ENCODE measurements around the gene HERPUD1.
"Not testable (repeated sequence)": the region's sequence is repeated elsewhere in the genome, so short reads cannot be mapped to it uniquely, and the experiment has no call there.

Gene HERPUD1

GRCh38 chr16:56911771-56912571 lies 20.0 kb upstream of the HERPUD1 start:
- DNase-seq = no peak

- no peak for DNase-seq
These were observed 18.9 kb upstream of the HERPUD1 start for GRCh38 chr16:56912746-56913708.

- no peak for DNase-seq
These were observed 17.0 kb upstream of the HERPUD1 start for GRCh38 chr16:56914896-56915295.

- DNase-seq = no peak
These were observed 16.4 kb upstream of the HERPUD1 start for GRCh38 chr16:56915336-56916119.

DNA sequence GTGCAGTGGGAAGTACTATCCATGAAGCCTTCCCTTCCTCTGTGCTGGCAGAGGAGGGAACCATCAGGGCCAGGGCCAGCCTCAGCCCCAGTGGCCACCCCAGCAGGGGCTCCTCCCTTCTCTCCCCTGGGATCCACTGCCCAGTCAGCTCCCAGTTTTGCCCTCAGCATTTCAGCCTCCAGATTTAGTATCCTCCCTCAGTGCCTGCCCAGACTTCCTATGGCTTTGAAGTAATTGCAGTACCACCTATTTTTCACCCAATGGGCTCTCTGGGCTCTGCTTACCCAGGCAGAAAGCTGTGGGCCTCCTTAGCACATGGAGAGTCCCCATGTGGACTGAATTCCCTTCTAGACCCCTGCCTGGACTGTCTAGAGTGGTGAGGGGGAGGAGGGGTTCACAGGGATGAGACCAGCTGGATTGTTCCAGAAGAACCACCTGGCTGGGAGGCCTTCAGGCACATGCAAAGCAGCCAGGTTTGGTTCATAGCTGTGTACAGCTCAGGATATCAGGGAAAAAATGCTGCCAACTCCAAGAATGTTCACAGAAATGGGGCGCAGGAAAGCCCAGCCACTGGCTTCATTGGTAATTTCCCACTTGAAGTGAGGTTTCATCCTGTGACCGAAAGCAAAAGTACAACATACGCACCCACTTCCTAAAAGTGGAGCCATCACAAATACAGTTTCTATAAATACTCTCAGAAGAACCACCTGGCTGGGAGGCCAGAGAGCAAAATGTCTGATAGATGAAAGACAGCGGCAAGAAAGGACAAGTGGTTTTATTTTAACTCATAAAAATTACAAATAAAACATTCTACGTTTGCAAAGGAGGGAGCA lies 15.2 kb upstream of the HERPUD1 start:
- no peak for DNase-seq

GRCh38 chr16:56918467-56919012 lies 13.4 kb upstream of the HERPUD1 start:
- no peak for DNase-seq

GRCh38 chr16:56919099-56919800 lies 12.7 kb upstream of the HERPUD1 start:
- DNase-seq = peak; percentile 42

DNA sequence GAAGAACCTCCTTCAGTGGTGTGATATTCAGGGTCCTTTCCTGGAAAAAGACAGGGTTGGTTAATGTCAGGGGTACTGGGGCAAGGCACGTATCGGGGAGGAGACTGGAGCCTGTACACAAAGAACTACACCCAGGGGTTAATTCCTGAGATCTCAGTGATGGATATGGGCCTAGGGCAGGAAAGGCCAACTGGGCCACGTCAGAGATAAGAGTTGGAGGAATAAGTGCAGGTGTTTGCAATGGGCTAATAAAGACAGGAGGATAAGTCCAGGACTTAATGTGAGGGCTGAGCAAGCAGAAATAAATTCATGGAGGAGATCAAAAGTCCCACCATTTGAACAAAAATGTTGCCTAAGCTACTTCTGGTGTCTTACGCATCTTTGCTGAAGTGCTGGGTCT lies 10.4 kb upstream of the HERPUD1 start:
- DNase-seq = no peak

DNA sequence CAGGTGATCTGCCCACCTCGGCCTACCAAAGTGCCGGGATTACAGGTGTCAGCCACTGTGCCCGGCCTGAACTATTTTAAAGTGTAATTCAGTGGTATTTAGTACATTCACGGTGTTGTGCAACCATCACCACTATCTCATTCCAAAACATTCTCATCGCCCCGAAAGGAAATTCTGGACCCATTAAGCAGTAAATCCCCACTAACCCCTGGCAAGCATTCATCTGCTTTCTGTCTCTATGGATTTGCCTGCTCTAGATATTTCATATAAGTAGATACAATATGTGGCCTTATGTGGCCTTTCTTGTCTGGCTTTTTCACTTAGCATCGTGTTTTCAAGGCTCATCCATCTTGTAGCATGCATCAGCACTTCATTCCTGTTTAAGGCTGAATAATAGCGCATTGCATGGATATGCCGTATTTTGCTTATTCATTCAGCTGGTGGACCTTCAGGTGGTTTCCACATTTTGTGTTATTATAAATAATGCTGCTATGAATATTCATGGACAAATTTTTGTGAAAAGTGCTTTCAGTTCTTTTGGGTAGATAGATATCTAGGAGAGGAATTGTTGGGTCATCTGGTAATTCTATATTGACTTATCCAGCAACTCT lies 8.4 kb upstream of the HERPUD1 start:
- DNase-seq = no peak

- no peak for DNase-seq
These were observed 4.5 kb upstream of the HERPUD1 start for GRCh38 chr16:56927471-56927870.

- DNase-seq = no peak
These were observed 2.3 kb upstream of the HERPUD1 start for GRCh38 chr16:56929639-56930038.

- DNase-seq = peak; percentile 80
These were observed 1.3 kb upstream of the HERPUD1 start for GRCh38 chr16:56930486-56931270.

DNA sequence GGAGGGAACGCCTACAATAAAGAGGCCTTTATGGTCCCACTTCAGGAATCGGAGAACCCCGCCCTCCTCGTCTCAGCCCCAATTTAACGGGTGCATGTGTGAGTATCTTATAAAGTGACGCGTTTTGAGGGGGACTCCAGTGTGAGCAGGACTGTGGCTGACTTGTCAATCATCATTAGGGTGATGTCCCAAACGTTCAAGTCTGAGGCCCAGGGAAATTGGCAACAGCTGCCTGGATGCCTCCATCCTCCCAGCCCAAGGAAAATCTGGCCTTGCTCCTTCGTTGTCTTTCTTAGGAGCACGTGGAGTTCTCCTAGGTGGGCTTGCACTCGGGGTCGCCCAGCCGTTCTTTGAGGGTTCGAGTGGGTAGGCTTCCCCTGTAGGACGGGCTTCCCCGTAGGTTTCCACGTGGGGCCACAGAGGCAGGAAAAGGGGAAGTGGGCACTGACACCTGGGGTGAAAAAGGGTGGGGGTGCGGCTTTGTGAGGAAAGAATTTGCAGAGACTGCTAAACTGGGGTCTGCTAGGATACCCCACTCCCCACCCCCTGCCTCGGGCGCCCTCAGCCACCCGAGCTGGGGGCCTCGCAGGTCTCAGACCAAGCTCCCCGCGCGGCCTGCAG lies 561 bp upstream of the HERPUD1 start:
- no peak for DNase-seq

GRCh38 chr16:56932721-56933619 lies 1.0 kb downstream of the HERPUD1 start:
- peak; percentile 62 for DNase-seq

DNA sequence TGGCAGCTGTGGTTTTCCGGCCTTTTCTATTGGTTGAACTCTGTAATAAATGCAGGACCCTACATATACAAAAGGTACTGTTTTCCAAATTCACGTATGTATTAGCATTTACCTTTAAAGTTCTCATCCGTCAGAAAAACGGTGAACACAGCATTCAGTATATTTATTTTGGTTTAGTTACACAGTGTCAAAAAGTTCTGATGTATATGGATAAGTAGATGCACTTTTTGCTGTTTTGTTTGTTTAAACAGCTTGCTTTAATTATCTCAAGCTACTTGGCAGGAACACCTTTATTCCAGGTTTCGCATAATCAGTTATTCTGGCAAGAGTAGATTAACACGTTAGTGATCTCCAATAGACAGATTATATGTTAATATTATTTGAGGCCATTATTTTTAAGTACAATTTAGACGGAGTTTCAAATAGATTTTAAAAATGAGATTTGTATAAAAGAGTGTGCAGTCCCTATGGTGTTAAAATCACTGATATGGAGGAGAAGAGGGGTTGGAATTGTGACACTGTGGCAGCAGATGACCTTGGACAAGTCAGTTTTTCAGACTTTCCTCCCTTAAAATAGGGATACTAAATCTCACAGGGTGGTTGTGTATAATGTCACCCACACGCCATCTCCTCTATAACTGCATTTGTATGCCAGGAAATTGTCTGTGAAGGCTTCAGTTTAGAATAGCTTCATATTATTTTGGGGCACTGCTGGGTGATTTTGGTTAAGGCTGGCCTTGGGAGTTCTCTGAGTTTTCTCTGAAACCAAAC lies 2.1 kb downstream of the HERPUD1 start:
- DNase-seq = no peak

DNA sequence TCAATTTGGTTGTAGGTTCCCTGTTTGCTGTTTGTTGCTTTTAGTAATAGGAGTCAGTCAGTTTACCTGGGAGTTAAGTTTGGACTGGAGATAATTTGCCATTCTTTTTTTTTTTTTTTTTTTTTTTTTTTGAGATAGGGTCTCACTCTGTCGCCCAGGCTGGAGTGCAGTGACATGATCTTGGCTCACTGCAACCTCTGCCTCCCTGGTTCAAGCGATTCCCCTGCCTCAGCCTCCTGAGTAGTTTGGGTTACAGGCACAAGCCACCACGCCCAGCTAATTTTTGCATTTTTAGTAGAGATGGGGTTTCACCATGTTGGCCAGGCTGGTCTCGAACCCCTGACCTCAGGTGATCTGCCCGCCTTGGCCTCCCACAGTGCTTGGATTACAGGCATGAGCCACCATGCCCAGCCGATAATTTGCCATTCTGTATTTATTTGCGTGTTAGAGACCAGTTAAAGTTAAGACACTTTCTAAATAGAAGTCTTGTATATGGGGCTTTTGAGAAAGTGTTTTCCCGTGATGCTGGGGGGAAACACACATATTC lies 2.7 kb downstream of the HERPUD1 start:
- DNase-seq = not testable (repeated sequence)

DNA sequence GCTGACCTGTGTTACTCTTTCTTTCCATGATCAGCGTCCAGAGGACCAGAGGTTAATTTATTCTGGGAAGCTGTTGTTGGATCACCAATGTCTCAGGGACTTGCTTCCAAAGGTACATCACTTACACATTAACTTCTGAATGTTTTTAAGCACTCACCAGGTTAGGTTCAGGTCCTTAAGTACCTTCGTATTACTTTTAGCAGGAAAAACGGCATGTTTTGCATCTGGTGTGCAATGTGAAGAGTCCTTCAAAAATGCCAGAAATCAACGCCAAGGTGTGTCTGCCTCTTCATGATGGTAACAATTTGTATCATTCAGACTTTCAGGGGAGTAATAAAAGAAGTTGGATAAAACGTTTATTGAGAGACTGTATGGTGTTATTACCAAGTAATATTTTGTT lies 3.3 kb downstream of the HERPUD1 start:
- DNase-seq = no peak

All from NCI-H146 (cell line).